Measurements from ENCODE around the gene ASB4.

The ASB4 gene

GRCh38 chr7:95560674-95561073, 74.9 kb downstream of the ASB4 start:
- no peak for DNase-seq

GRCh38 chr7:95569720-95570119, 84.0 kb downstream of the ASB4 start:
- no peak for DNase-seq

GRCh38 chr7:95577137-95577536, 91.4 kb downstream of the ASB4 start:
- DNase-seq: no peak

GRCh38 chr7:95578299-95578855, 92.6 kb downstream of the ASB4 start:
- DNase-seq: no peak

- DNase-seq: no peak
Measured at GRCh38 chr7:95579318-95579717, 93.6 kb downstream of the ASB4 start.

- no peak for DNase-seq
Measured at GRCh38 chr7:95581467-95581866, 95.7 kb downstream of the ASB4 start.

- no peak for DNase-seq
Measured at GRCh38 chr7:95582578-95583293, 97.0 kb downstream of the ASB4 start.

- no peak for DNase-seq
Measured at GRCh38 chr7:95583834-95584621, 98.3 kb downstream of the ASB4 start.

- DNase-seq: no peak
Measured at GRCh38 chr7:95584769-95585425, 99.2 kb downstream of the ASB4 start.

GRCh38 chr7:95585426-95585789, 99.7 kb downstream of the ASB4 start:
- DNase-seq: no peak

- DNase-seq: no peak
Measured at GRCh38 chr7:95586951-95587301, 101.2 kb downstream of the ASB4 start.

- no peak for DNase-seq
Measured at GRCh38 chr7:95589031-95589430, 103.3 kb downstream of the ASB4 start.

GRCh38 chr7:95589766-95590165, 104.0 kb downstream of the ASB4 start:
- DNase-seq: no peak
